H9 (cell line): ENCODE measurements around the gene F2RL3. TPM values are rescaled to one million over a fixed set of nuclear protein-coding genes. Genes with fewer than 3 reads are reported as not detected.

Experiments used
- DNase-seq: peaks from one replicate; pipeline ENCODE4 v3.0.0-alpha.2; 2017
- H2AFZ ChIP-seq: one replicate; pipeline ENCODE4 v1.6.1; 2013; ENCODE audit warnings: mild to moderate bottlenecking, low read length, control low read depth, moderate library complexity
- H2AK5ac ChIP-seq: 2 replicates; pipeline ENCODE4 v1.6.1; 2013; ENCODE audit warnings: low read length, control low read depth, mixed read lengths; ENCODE audit not compliant: insufficient read length
- H2BK120ac ChIP-seq: one replicate; pipeline ENCODE4 v1.6.1; 2013; ENCODE audit warnings: low read depth, mild to moderate bottlenecking, low read length, control low read depth, inconsistent platforms; ENCODE audit not compliant: poor library complexity, severe bottlenecking
- H2BK12ac ChIP-seq: 2 replicates; pipeline ENCODE4 v1.6.1; 2013; ENCODE audit warnings: low read length, control low read depth, mixed read lengths, low read depth; ENCODE audit not compliant: insufficient read length
- H2BK15ac ChIP-seq: 2 replicates; pipeline ENCODE4 v1.6.1; 2013; ENCODE audit warnings: low read depth, low read length, control low read depth
- H2BK20ac ChIP-seq: one replicate; pipeline ENCODE4 v1.6.1; 2013; ENCODE audit warnings: low read depth, mild to moderate bottlenecking, low read length, control low read depth, inconsistent platforms; ENCODE audit not compliant: poor library complexity, severe bottlenecking
- H2BK5ac ChIP-seq: 2 replicates; pipeline ENCODE4 v1.6.1; 2013; ENCODE audit warnings: low read length, control low read depth, mixed read lengths; ENCODE audit not compliant: insufficient read length
- H3K14ac ChIP-seq: 2 replicates; pipeline ENCODE4 v1.6.1; 2013; ENCODE audit warnings: low read length, control low read depth; ENCODE audit not compliant: insufficient read depth
- H3K18ac ChIP-seq: 2 replicates; pipeline ENCODE4 v1.6.1; 2013; ENCODE audit warnings: low read depth, mild to moderate bottlenecking, mixed read lengths, low read length, control low read depth; ENCODE audit not compliant: insufficient read length
- H3K23ac ChIP-seq: 2 replicates; pipeline ENCODE4 v1.6.1; 2013; ENCODE audit warnings: low read length, control low read depth, mixed read lengths, low read depth; ENCODE audit not compliant: insufficient read length
- H3K23me2 ChIP-seq: 2 replicates; pipeline ENCODE4 v1.6.1; 2013; ENCODE audit warnings: low read depth, mild to moderate bottlenecking, mixed read lengths, low read length, control low read depth; ENCODE audit not compliant: insufficient read length, poor library complexity, severe bottlenecking
- H3K27ac ChIP-seq: 2 replicates; pipeline ENCODE4 v1.5.1; 2013; ENCODE audit warnings: low read length, control low read depth, mixed read lengths, low read depth; ENCODE audit not compliant: insufficient read length
- H3K27me3 ChIP-seq: 2 replicates; pipeline ENCODE4 v1.6.1; 2013; ENCODE audit warnings: low read length, control low read depth, inconsistent platforms; ENCODE audit not compliant: insufficient read depth
- H3K4ac ChIP-seq: 2 replicates; pipeline ENCODE4 v1.6.1; 2013; ENCODE audit warnings: low read depth, mild to moderate bottlenecking, control low read depth, inconsistent platforms, low read length, moderate library complexity
- H3K4me1 ChIP-seq: 2 replicates; pipeline ENCODE4 v1.6.1; 2013; ENCODE audit warnings: low read length, control low read depth, inconsistent platforms; ENCODE audit not compliant: insufficient read depth
- H3K4me2 ChIP-seq: 2 replicates; pipeline ENCODE4 v1.6.1; 2013; ENCODE audit warnings: low read length, control low read depth, mixed read lengths; ENCODE audit not compliant: insufficient read length, insufficient read depth
- H3K56ac ChIP-seq: 2 replicates; pipeline ENCODE4 v1.6.1; 2013; ENCODE audit warnings: low read depth, mild to moderate bottlenecking, mixed read lengths, low read length, control low read depth; ENCODE audit not compliant: insufficient read length
- H3K79me1 ChIP-seq: 2 replicates; pipeline ENCODE4 v1.6.1; 2013; ENCODE audit warnings: low read depth, mild to moderate bottlenecking, moderate library complexity, low read length, control low read depth, inconsistent platforms; ENCODE audit not compliant: insufficient read depth, poor library complexity, severe bottlenecking
- H3K79me2 ChIP-seq: 2 replicates; pipeline ENCODE4 v1.6.1; 2013; ENCODE audit warnings: low read length, control low read depth, inconsistent platforms; ENCODE audit not compliant: insufficient read depth
- H3K9ac ChIP-seq: 2 replicates; pipeline ENCODE4 v1.6.1; 2013; ENCODE audit warnings: low read length, control low read depth, mixed read lengths; ENCODE audit not compliant: insufficient read length; ENCODE audit errors: extremely low read depth
- H3K9me3 ChIP-seq: one replicate; pipeline ENCODE4 v1.6.1; 2013; ENCODE audit warnings: low read depth, low read length, inconsistent platforms; ENCODE audit not compliant: control insufficient read depth
- H3T11ph ChIP-seq: one replicate; pipeline ENCODE4 v1.6.1; 2013; ENCODE audit warnings: mild to moderate bottlenecking, low read length, control low read depth, inconsistent platforms
- H4K20me1 ChIP-seq: one replicate; pipeline ENCODE4 v1.6.1; 2013; ENCODE audit not compliant: control insufficient read depth, insufficient read length, insufficient read depth
- H4K5ac ChIP-seq: 2 replicates; pipeline ENCODE4 v1.6.1; 2013; ENCODE audit warnings: low read depth, mild to moderate bottlenecking, mixed read lengths, low read length, control low read depth; ENCODE audit not compliant: insufficient read length
- H4K8ac ChIP-seq: replicated peaks from 2 replicates; pipeline ENCODE4 v1.6.1; 2013; ENCODE audit warnings: low read length, control low read depth, mixed read lengths, low read depth; ENCODE audit not compliant: insufficient read length
- H4K91ac ChIP-seq: 2 replicates; pipeline ENCODE4 v1.6.1; 2013; ENCODE audit warnings: low read depth, mild to moderate bottlenecking, moderate library complexity, mixed read lengths, low read length, control low read depth; ENCODE audit not compliant: insufficient read length
- H3K27ac Mint-ChIP-seq, 3 experiments: 2 replicates in 2 of 3; 3 replicates in 1 of 3; pipeline ENCODE4 v1.8.0; 2020 to 2021; ENCODE audit warnings: mixed read lengths in 3 of 3, mild to moderate bottlenecking in 1 of 3, moderate library complexity in 1 of 3
- H3K27me3 Mint-ChIP-seq: 2 replicates; pipeline ENCODE4 v1.8.0; 2021; ENCODE audit warnings: low read depth, mild to moderate bottlenecking, moderate library complexity, mixed read lengths
- H3K36me3 Mint-ChIP-seq, 3 experiments: 2 replicates in 2 of 3; 3 replicates in 1 of 3; pipeline ENCODE4 v1.8.0; 2020 to 2021; ENCODE audit warnings: low read depth in 3 of 3, mixed read lengths in 3 of 3; ENCODE audit not compliant: insufficient read depth in 1 of 3
- H3K4me1 Mint-ChIP-seq, 2 experiments: 2 replicates each; pipeline ENCODE4 v1.8.0; 2020; ENCODE audit warnings: mixed read lengths in 2 of 2
- H3K4me3 Mint-ChIP-seq, 2 experiments: 2 replicates in 1 of 2; 3 replicates in 1 of 2; pipeline ENCODE4 v1.8.0; 2020 to 2021; ENCODE audit warnings: mild to moderate bottlenecking in 2 of 2, mixed read lengths in 2 of 2, moderate library complexity in 1 of 2
- H3K9me3 Mint-ChIP-seq, 2 experiments: 2 replicates in 1 of 2; 3 replicates in 1 of 2; pipeline ENCODE4 v1.8.0; 2020; ENCODE audit warnings: mild to moderate bottlenecking in 2 of 2, mixed read lengths in 2 of 2, moderate library complexity in 1 of 2
- WGBS: extraction: QIAGEN DNeasy Blood & Tissue Kit; methylation state at CpG from one replicate; pipeline ENCODE4 v1.1.7; 2013; ENCODE audit warnings: missing lambda C conversion rate, low lambda C conversion rate, mixed read lengths; ENCODE audit not compliant: insufficient read length; ENCODE audit errors: extremely low coverage; 5-methylcytosine and 5-hydroxymethylcytosine counted together
- total RNA-seq: library from RNA; stranded (reverse); gene quantifications from 2 replicates; pipeline ENCODE4 v1.2.1, GENCODE V29; 2021
- TF ChIP-seq, protein P1 (sequence below): fragments of 200-600 bp; sonication (generic); conservative IDR thresholded peaks from 3 replicates; pipeline ENCODE4 v1.8.0; 2021; ENCODE audit warnings: antibody characterized with exemption, mild to moderate bottlenecking

The F2RL3 gene
- total RNA-seq, 1 experiment from 2014 or later: not detected

DNA sequence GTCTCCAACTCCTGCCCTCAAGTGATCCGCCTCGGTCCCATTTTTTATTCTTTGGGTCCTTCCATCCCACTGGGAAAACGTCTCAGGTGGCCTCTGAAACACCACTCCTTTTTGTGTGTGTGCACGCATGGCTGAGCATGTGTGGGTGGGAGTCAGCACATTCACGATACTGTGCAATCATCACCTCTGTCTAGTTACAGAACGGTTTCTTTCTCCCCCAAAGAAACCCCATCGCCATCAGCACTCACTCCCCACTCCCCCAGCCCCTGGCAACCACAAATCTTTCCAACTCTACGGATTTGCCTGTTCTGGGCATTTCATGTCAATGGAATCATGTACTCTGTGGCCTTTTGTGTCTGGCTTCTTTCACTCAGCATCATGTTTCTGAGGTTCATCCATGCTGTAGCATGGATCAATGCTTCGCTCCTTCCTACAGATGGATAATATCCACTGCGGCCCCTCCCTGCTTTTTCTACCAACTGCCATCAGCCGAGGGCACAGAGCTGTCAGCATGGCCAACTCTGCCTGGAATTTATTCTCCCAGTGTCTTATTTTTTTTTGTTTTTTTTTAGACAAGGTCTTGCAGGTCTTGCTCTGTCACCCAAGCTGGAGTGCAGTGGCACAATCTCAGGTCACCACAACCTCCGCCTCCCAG lies 9.7 kb downstream of the F2RL3 start:
- H2AK5ac ChIP-seq: no peak overlapping the region
- no peak overlapping the region for H4K8ac ChIP-seq
- no CpG with 5 or more reads among the region's 12 CpGs for WGBS
- peaks cover 11% of the 10 kb centered on the region for H3K23me2 ChIP-seq
- no peak overlapping the region for H2BK20ac ChIP-seq
- no peak overlapping the region for H2BK15ac ChIP-seq
- DNase-seq: no peak
- H2BK5ac ChIP-seq: no peak overlapping the region
- no peak overlapping the region for H4K5ac ChIP-seq
- Mint-ChIP-seq H3K4me1 (peaks cover 0 to 9% of the 10 kb centered on the region in 2 experiments; a peak in 3 of 4 replicates), H3K9me3 (no peaks in the 10 kb centered on the region; a peak in 1 of 5 replicates), H3K27ac (no peak overlapping the region), H3K4me3 (peak overlapping the region; percentile 63 to 85), H3K36me3 (no peaks in the 10 kb centered on the region), H3K27me3 (peaks cover 31% of the 10 kb centered on the region)
- no peaks in the 10 kb centered on the region for H3K79me1 ChIP-seq
- H2BK120ac ChIP-seq: no peak overlapping the region
- H3K9me3 ChIP-seq: no peaks in the 10 kb centered on the region
- no peak overlapping the region for H3K4me2 ChIP-seq
- H2BK12ac ChIP-seq: no peak overlapping the region
- TF ChIP-seq, protein P1, sequence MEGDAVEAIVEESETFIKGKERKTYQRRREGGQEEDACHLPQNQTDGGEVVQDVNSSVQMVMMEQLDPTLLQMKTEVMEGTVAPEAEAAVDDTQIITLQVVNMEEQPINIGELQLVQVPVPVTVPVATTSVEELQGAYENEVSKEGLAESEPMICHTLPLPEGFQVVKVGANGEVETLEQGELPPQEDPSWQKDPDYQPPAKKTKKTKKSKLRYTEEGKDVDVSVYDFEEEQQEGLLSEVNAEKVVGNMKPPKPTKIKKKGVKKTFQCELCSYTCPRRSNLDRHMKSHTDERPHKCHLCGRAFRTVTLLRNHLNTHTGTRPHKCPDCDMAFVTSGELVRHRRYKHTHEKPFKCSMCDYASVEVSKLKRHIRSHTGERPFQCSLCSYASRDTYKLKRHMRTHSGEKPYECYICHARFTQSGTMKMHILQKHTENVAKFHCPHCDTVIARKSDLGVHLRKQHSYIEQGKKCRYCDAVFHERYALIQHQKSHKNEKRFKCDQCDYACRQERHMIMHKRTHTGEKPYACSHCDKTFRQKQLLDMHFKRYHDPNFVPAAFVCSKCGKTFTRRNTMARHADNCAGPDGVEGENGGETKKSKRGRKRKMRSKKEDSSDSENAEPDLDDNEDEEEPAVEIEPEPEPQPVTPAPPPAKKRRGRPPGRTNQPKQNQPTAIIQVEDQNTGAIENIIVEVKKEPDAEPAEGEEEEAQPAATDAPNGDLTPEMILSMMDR: no peak
- H3K56ac ChIP-seq: no peak overlapping the region
- H3K14ac ChIP-seq: no peak overlapping the region
- H3K9ac ChIP-seq: no peak overlapping the region
- no peak overlapping the region for H3T11ph ChIP-seq
- no peak overlapping the region for H3K18ac ChIP-seq
- no peaks in the 10 kb centered on the region for H3K4me1 ChIP-seq
- no peak overlapping the region for H3K23ac ChIP-seq
- no peak overlapping the region for H4K91ac ChIP-seq
- H3K27ac ChIP-seq: no peak overlapping the region
- H3K79me2 ChIP-seq: no peaks in the 10 kb centered on the region
- H3K4ac ChIP-seq: no peak overlapping the region
- peaks cover 3% of the 10 kb centered on the region for H4K20me1 ChIP-seq
- H2AFZ ChIP-seq: no peak overlapping the region
- peaks cover 4% of the 10 kb centered on the region; the same call in 1 of the 2 replicates for H3K27me3 ChIP-seq
